ENCODE results near the gene WDR41. TPM values are rescaled to one million over a fixed set of nuclear protein-coding genes. Genes with fewer than 3 reads are reported as not detected.
"Not testable (repeated sequence)": the region's sequence is repeated elsewhere in the genome, so short reads cannot be mapped to it uniquely, and the experiment has no call there.

WDR41 gene
- polyA plus RNA-seq (2011; rRNA removed) (112 and 164 TPM in 2 replicates), polyA minus RNA-seq (2011; rRNA and poly(A)+ RNA removed) (58.7 and 92.5 TPM in 2 replicates)

GRCh38 chr5:77491783-77492652, at the start of gene WDR41:
Gene WDR41, minus strand, starts transcription at chr5:77492316. Its CDS starts 96 bp downstream, at chr5:77492220.
- TF ChIP-seq, protein P1, sequence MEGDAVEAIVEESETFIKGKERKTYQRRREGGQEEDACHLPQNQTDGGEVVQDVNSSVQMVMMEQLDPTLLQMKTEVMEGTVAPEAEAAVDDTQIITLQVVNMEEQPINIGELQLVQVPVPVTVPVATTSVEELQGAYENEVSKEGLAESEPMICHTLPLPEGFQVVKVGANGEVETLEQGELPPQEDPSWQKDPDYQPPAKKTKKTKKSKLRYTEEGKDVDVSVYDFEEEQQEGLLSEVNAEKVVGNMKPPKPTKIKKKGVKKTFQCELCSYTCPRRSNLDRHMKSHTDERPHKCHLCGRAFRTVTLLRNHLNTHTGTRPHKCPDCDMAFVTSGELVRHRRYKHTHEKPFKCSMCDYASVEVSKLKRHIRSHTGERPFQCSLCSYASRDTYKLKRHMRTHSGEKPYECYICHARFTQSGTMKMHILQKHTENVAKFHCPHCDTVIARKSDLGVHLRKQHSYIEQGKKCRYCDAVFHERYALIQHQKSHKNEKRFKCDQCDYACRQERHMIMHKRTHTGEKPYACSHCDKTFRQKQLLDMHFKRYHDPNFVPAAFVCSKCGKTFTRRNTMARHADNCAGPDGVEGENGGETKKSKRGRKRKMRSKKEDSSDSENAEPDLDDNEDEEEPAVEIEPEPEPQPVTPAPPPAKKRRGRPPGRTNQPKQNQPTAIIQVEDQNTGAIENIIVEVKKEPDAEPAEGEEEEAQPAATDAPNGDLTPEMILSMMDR (IDR thresholded peaks at IDR 0.05; ENCODE audit: insufficient read depth, low read depth, low read length) = peak; percentile 85
- peak; percentile 93 for DNase-seq (ENCODE audit: low read depth)
- Histone ChIP-seq H3K4me3 (ENCODE audit: low read depth, low read length) (peak within 1 kb of the TSS; percentile 86), H3K27me3 (ENCODE audit: control insufficient read depth, insufficient read depth, low read length) (no peaks in the 10 kb centered on the region; the same call in 1 of the 2 replicates), H3K36me3 (ENCODE audit: control insufficient read depth, insufficient read depth, low read length) (0 out of 2 replicates have a peak, but pooled peaks cover 1% of the 10 kb centered on the region)
- ChIA-PET CTCF (interaction anchor here (0.6 to 3.1 kb wide), 38 partner anchors 10 to 774 kb away, joined by 3 to 41 read pairs (median 4); partner anchors contain the start of gene PDE8B), POLR2A (interaction anchor here (0.5 to 1.3 kb wide), 8 partner anchors 9 to 359 kb away, joined by 3 to 6 read pairs (median 3); no protein-coding TSS in a partner anchor)

DNA sequence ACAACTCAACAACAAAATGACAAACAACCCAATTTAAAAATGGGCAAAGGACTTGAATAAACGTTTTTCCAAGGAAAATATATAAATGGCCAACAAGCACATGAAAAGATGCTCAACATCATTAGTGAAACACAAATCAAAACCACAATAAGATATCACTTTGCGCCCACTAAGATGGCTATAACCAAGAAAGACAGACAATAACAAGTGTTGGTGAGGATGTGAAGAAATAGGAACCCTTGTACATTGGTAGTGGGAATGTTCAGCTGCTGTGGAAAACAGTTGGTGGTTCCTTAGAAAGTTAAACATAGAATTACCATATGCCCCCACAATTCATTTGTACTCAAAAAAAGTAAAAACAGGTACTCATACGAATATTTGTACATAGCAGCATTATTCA, 39.2 kb upstream of the WDR41 start:
- TF ChIP-seq, protein P1 (IDR thresholded peaks at IDR 0.05; ENCODE audit: insufficient read depth, low read depth, low read length) = no peak
- POLR2A ChIA-PET = no interaction called here
- no peak for DNase-seq (ENCODE audit: low read depth)

DNA sequence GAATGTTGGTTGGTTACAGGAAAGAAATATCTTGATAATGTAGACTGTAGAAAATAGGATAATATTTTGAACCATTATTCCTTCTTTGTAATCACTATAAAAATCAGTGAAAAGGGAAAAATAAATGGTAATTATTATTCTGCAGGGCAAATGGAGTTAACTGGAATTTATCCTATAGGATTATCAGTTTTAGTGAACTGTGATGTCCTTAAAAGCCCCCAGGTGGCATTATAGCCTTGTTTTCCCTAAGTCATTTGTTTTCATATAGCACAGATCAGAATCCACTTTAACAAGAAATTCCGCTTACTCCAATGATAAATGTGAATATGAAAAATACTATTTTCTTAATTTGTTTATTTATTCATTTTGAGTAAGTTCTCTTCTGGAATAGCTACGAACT, 26.2 kb upstream of the WDR41 start:
- ChIA-PET CTCF (interaction anchor here (0.6 kb wide), 2 partner anchors 307 to 768 kb away, joined by 3 to 4 read pairs; no protein-coding TSS in a partner anchor), POLR2A (no interaction called here)
- TF ChIP-seq, protein P1 (IDR thresholded peaks at IDR 0.05; ENCODE audit: insufficient read depth, low read depth, low read length) = no peak
- Histone ChIP-seq H3K27me3 (ENCODE audit: control insufficient read depth, insufficient read depth, low read length) (no peaks in the 10 kb centered on the region), H3K4me3 (ENCODE audit: low read depth, low read length) (no peak overlapping the region), H3K36me3 (ENCODE audit: control insufficient read depth, insufficient read depth, low read length) (no peaks in the 10 kb centered on the region)
- no peak for DNase-seq (ENCODE audit: low read depth)

More for the DNA sequence above, 39.2 kb upstream of the WDR41 start:
- CTCF ChIA-PET = no interaction called here
- Histone ChIP-seq H3K36me3 (ENCODE audit: control insufficient read depth, insufficient read depth, low read length) (no peaks in the 10 kb centered on the region), H3K27me3 (ENCODE audit: control insufficient read depth, insufficient read depth, low read length) (peaks cover 7% of the 10 kb centered on the region; the same call in 1 of the 2 replicates), H3K4me3 (ENCODE audit: low read depth, low read length) (no peak overlapping the region)

- Histone ChIP-seq H3K4me3 (ENCODE audit: low read depth, low read length) (no peak overlapping the region), H3K36me3 (ENCODE audit: control insufficient read depth, insufficient read depth, low read length) (no peaks in the 10 kb centered on the region), H3K27me3 (ENCODE audit: control insufficient read depth, insufficient read depth, low read length) (no peaks in the 10 kb centered on the region)
- ChIA-PET POLR2A (no interaction called here), CTCF (no interaction called here)
- no peak for DNase-seq (ENCODE audit: low read depth)
- TF ChIP-seq, protein P1 (IDR thresholded peaks at IDR 0.05; ENCODE audit: insufficient read depth, low read depth, low read length) = no peak
Measured at GRCh38 chr5:77514457-77514856, 22.3 kb upstream of the WDR41 start.

- H3K4me3 ChIP-seq (ENCODE audit: low read depth, low read length) = no peak overlapping the region
- H3K27me3 ChIP-seq (ENCODE audit: control insufficient read depth, insufficient read depth, low read length) = no peaks in the 10 kb centered on the region; the same call in 1 of the 2 replicates
- TF ChIP-seq, protein P1 (IDR thresholded peaks at IDR 0.05; ENCODE audit: insufficient read depth, low read depth, low read length) = no peak
- DNase-seq (ENCODE audit: low read depth) = no peak
- ChIA-PET POLR2A (no interaction called here), CTCF (no interaction called here)
- H3K36me3 ChIP-seq (ENCODE audit: control insufficient read depth, insufficient read depth, low read length) = no peaks in the 10 kb centered on the region
Measured at GRCh38 chr5:77513321-77513720, 21.2 kb upstream of the WDR41 start.

DNA sequence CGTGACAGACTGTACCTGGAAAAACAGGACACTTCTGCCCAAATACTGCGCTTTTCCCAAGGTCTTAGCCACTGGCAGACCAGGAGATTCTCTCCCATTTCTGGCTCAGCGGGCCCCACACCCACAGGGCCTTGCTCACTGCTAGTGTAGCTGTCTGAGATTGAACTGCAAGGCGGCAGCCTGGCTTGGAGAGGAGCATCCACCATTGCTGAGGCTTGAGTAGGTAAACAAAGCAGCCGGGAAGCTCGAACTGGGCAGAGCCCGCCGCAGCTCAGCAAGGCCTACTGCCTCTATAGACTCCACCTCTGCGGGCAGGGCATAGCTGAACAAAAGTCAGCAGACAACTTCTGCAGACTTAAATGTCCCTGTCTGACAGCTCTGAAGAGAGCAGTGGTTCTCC, 9.0 kb upstream of the WDR41 start:
- CTCF ChIA-PET = interaction anchor here (3.5 kb wide), 1 partner anchor 9 kb away, joined by 10 read pairs; the partner anchor contains the start of gene WDR41
- POLR2A ChIA-PET = interaction anchor here (0.5 kb wide), 1 partner anchor 37 kb away, joined by 4 read pairs; no protein-coding TSS in a partner anchor
- DNase-seq (ENCODE audit: low read depth); H3K36me3 ChIP-seq (ENCODE audit: control insufficient read depth, insufficient read depth, low read length); H3K27me3 ChIP-seq (ENCODE audit: control insufficient read depth, insufficient read depth, low read length); H3K4me3 ChIP-seq (ENCODE audit: low read depth, low read length): not testable (repeated sequence)
